GM12878 (cell line): Measurements from ENCODE around the gene PPFIA4. TPM values are rescaled to one million over a fixed set of nuclear protein-coding genes. Genes with fewer than 3 reads are reported as not detected.

Experiments
- ATAC-seq: fragments of 200-7000 bp; cut with Tn5 transposase; 3 replicates; pipeline ENCODE4 v1.9.1; 2020; ENCODE audit warnings: mild to moderate bottlenecking, moderate library complexity
- BruUV-seq: library from RNA; stranded (reverse); fragments of 400-500 nt; replicated peaks from 2 replicates; lab custom pipeline; 2021; lab: Mats Ljungman, UMichigan
- CTCF ChIA-PET: fragments of 300-600 bp; sonication (Branson Sonifier 250); formaldehyde crosslinking; extraction: SDS; loops from one replicate; lab custom pipeline; 2021; ENCODE audit warnings: inconsistent platforms; lab: Yijun Ruan, JAX
- POLR2A ChIA-PET: fragments of 350-600 bp; formaldehyde crosslinking; extraction: SDS; loops from one replicate; lab custom pipeline; 2021; ENCODE audit warnings: inconsistent platforms; lab: Charles Lee
- RAD21 ChIA-PET: fragments of 300-600 bp; sonication (Branson Sonifier 250); formaldehyde crosslinking; loops from one replicate; lab custom pipeline; 2023; ENCODE audit warnings: antibody characterized with exemption; ENCODE audit not compliant: unreplicated experiment; lab: Charles Lee
- SMC1A ChIA-PET: fragments of 300-600 bp; sonication (Branson Sonifier 250); formaldehyde crosslinking; loops from one replicate; lab custom pipeline; 2023; ENCODE audit not compliant: unreplicated experiment, uncharacterized antibody; lab: Charles Lee
- DNase-seq: peaks from one replicate; pipeline ENCODE4 v3.0.0-alpha.2; 2011; ENCODE audit warnings: low read depth, low spot score
- FAIRE-seq: peaks from 3 replicates; lab custom pipeline; 2011; peaks lifted over from hg19 to GRCh38; lab: Jason Lieb, UNC
- H2AFZ ChIP-seq: 2 replicates; pipeline ENCODE4 v1.6.0; 2011; ENCODE audit warnings: low read depth, low read length, control low read depth; ENCODE audit not compliant: control insufficient read depth
- H3K27ac ChIP-seq: 2 replicates; pipeline ENCODE4 v1.5.1; 2011; ENCODE audit warnings: control low read depth; ENCODE audit not compliant: control insufficient read depth, insufficient read depth
- H3K27me3 ChIP-seq, 2 experiments: replicated peaks in 1 of 2; 2 replicates each; pipeline versions ENCODE4 v1.6.0 to v1.6.1; 2011; ENCODE audit warnings: low read length in 1 of 2; ENCODE audit not compliant: control insufficient read depth in 2 of 2, insufficient read depth in 2 of 2
- H3K36me3 ChIP-seq, 2 experiments: 2 replicates each; pipeline ENCODE4 v1.5.1; 2011; ENCODE audit warnings: low read length in 1 of 2; ENCODE audit not compliant: control insufficient read depth in 2 of 2, insufficient read depth in 2 of 2
- H3K4me1 ChIP-seq: 2 replicates; pipeline ENCODE4 v1.6.1; 2011; ENCODE audit warnings: mild to moderate bottlenecking, low read length, moderate library complexity, mixed read lengths; ENCODE audit not compliant: control insufficient read depth, insufficient read depth
- H3K4me2 ChIP-seq: 2 replicates; pipeline ENCODE4 v1.6.0; 2011; ENCODE audit warnings: control low read depth; ENCODE audit not compliant: control insufficient read depth, insufficient read depth
- H3K4me3 ChIP-seq: fragments of 200-600 bp; sonication (generic); 2 replicates; pipeline ENCODE4 v1.5.1; 2016
- H3K79me2 ChIP-seq: 2 replicates; pipeline ENCODE4 v1.6.0; 2011; ENCODE audit warnings: low read length; ENCODE audit not compliant: control insufficient read depth, insufficient read depth
- H3K9ac ChIP-seq: 2 replicates; pipeline ENCODE4 v1.8.0; 2011; ENCODE audit warnings: low read length, control low read depth, mixed read lengths; ENCODE audit not compliant: control insufficient read depth, insufficient read depth
- H3K9me3 ChIP-seq: replicated peaks from 3 replicates; pipeline ENCODE4 v1.5.1; 2011; ENCODE audit warnings: mild to moderate bottlenecking, low read length; ENCODE audit not compliant: control insufficient read depth, insufficient read depth
- H4K20me1 ChIP-seq: 2 replicates; pipeline ENCODE4 v1.6.0; 2011; ENCODE audit not compliant: control insufficient read depth, insufficient read depth
- ATF7 ChIP-seq: fragments of 450-650 bp; IDR thresholded peaks from 2 replicates; pipeline ENCODE4 v1.6.1; 2016; ENCODE audit warnings: low read depth, mild to moderate bottlenecking
- HDAC2 ChIP-seq: fragments of 200-600 bp; sonication (generic); IDR thresholded peaks from 2 replicates; pipeline ENCODE4 v1.6.1; 2017
- RELA ChIP-seq: fragments of 450-650 bp; IDR thresholded peaks from 2 replicates; pipeline ENCODE4 v1.8.0; 2014; ENCODE audit warnings: borderline replicate concordance; ENCODE audit not compliant: partially characterized antibody
- USF1 ChIP-seq: IDR thresholded peaks from 2 replicates; pipeline ENCODE4 v1.6.1; 2011; ENCODE audit warnings: borderline replicate concordance, low read depth, mild to moderate bottlenecking, moderate library complexity, mixed read lengths, low read length; ENCODE audit not compliant: insufficient read depth; ENCODE audit errors: extremely low read length
- WGBS: methylation state at CpG from one replicate; pipeline ENCODE4 v1.1.6; 2016; ENCODE audit warnings: low lambda C conversion rate; ENCODE audit not compliant: insufficient replicate concordance, insufficient coverage; ENCODE audit errors: missing lambda C conversion rate; 5-methylcytosine and 5-hydroxymethylcytosine counted together
- in situ Hi-C: fragments of 300-500 bp; cut with MboI; formaldehyde crosslinking; loops from 9 replicates; pipeline ENCODE4 v1.14.3; 2018; ENCODE audit warnings: mixed read lengths
- intact Hi-C: fragments of 100-400 bp; cut with micrococcal nuclease; formaldehyde crosslinking; loops from one replicate; pipeline ENCODE4 v1.14.2; 2022; ENCODE audit not compliant: unreplicated experiment
- polyA plus RNA-seq, 11 experiments: library from polyadenylated mRNA; depleted of rRNA in 4 of 11; unstranded in 6 of 11; stranded (reverse) in 5 of 11; fragments of >200 nt; fragmentation: Nextera tagmentation in 4 of 11; fragmentation: Illumina TruSeq in 1 of 11; extraction: Ambion mirVana in 4 of 11; extraction: Trizol in 1 of 11; gene quantifications; 1 replicate in 1 of 11; 2 replicates in 10 of 11; pipeline versions ENCODE4 v1.2.1 to v1.2.3, GENCODE V29; 2011 to 2016; ENCODE audit warnings: inconsistent platforms in 2 of 11, missing spikeins in 2 of 11, low read depth in 1 of 11
- total RNA-seq, 4 experiments: library from RNA; depleted of rRNA in 3 of 4; stranded (reverse); fragments of >200 nt in 3 of 4; fragmentation: Illumina TruSeq in 1 of 4; extraction: Trizol in 1 of 4; gene quantifications; 2 replicates each; pipeline versions ENCODE4 v1.2.1 to v1.2.3, GENCODE V29; 2013 to 2021

Gene PPFIA4
- total and polyA plus RNA-seq, 10 of the 15 experiments (the other 5 are each of a cell fraction or from before 2014, with no cell fraction given) = 0.02 to 19.7 (median 0.34) TPM; not detected in 1

DNA sequence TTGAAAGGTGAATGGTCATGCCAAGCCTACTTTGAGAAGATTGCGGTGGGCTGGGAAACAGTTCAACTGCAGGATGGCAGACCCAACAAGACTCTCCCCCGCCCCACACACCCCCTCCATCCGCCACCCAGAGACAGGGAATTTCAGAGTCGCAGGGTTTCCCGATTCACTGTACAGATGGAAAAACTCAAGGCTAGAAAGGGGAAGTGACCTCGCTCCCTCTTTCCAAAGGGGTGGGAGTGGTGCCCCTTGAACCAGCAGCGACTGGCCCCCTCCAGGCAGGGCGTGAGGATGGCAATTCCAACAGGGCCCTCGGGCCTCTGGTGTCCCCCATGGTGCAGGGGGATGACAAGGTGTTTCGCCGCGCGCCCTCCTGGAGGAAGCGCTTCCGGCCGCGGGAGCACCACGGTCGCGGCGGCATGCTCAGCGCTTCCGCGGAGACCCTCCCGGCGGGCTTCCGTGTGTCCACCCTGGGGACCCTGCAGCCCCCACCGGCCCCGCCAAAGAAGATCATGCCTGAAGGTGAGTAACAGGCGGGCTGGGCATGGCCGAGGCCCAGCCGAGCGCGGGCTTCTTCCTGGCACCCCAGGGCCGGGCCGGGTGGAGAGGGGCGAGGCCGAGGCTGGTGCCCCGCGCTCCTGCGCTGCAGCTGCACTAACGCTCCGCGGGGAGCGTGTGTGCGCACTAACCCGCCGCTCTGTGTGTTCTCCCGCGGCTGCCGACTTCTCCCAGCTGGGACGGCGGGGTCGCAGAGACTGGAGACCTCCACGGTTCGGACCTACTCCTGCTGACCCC, 49.1 kb downstream of the PPFIA4 start (continued):
- TF ChIP-seq USF1 (no peak), RELA (no peak)

- in situ Hi-C loops = no loop called here
- RAD21 ChIA-PET = interaction anchor here (1.2 kb wide), 1 partner anchor 140 kb away, joined by 4 read pairs; no protein-coding TSS in a partner anchor
Observed at GRCh38 chr1:203076031-203076511, 49.8 kb downstream of the PPFIA4 start.

More at GRCh38 chr1:203076031-203076511, 49.8 kb downstream of the PPFIA4 start:
- CTCF ChIA-PET = interaction anchor here (1.5 kb wide), 1 partner anchor 37 kb away, joined by 4 read pairs; no protein-coding TSS in a partner anchor
- TF ChIP-seq ATF7 (no peak), HDAC2 (no peak)
- TF ChIP-seq, all 136 proteins: peak for 0
- Histone ChIP-seq H3K27ac (no peak overlapping the region), H3K9me3 (no peaks in the 10 kb centered on the region), H3K79me2 (no peaks in the 10 kb centered on the region), H3K4me2 (no peak overlapping the region), H3K27me3 (peaks cover 3 to 14% of the 10 kb centered on the region in 2 experiments; a peak in 2 of 4 replicates), H3K36me3 (no peaks in the 10 kb centered on the region), H3K4me3 (no peak overlapping the region), H4K20me1 (no peaks in the 10 kb centered on the region), H2AFZ (no peak overlapping the region), H3K4me1 (no peaks in the 10 kb centered on the region), H3K9ac (no peak overlapping the region)
- FAIRE-seq (no peak), ATAC-seq (no peak), DNase-seq (no peak)
- no TSS peak for BruUV-seq
- ChIA-PET POLR2A (no interaction called here), SMC1A (no interaction called here)
- 28% methylated on average over 30 of the region's 30 CpGs for WGBS
- intact Hi-C loops = no loop called here
